Measurements from ENCODE around the gene STXBP6. TPM values are rescaled to one million over a fixed set of nuclear protein-coding genes. Genes with fewer than 3 reads are reported as not detected.

The STXBP6 gene
- total RNA-seq, 1 experiment from 2014 or later, result 12.3 TPM

DNA sequence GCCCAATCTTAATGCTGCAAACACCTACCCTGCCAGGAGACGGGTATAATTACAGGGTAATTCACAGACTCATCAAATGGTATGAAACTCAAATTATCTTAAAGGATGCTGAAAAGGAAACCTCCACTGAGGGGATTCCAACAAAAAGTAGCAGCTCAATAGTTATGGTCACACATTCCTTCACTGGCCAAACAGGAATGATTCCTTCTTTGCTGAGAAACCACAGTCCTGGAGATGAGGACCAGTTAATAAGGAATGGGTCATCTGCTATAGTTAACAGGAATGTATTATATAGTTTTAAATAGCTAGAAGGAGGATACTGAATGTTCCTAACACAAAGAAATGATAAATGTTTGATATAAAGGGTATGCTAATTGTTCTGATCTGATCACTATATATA, 136.9 kb downstream of the STXBP6 start:
- Histone ChIP-seq H2AFZ (no peak overlapping the region), H3K27ac (no peak overlapping the region), H3K9me3 (ENCODE audit: insufficient read depth, low read depth) (no peaks in the 10 kb centered on the region), H3K4me3 (no peak overlapping the region), H3K27me3 (ENCODE audit: insufficient read depth, low read depth) (no peaks in the 10 kb centered on the region), H3K36me3 (ENCODE audit: low read depth) (no peaks in the 10 kb centered on the region), H3K4me2 (no peak overlapping the region), H3K4me1 (replicated peaks; ENCODE audit: insufficient read depth) (no peaks in the 10 kb centered on the region), H3F3A (ENCODE audit: insufficient read depth, low read depth) (no peaks in the 10 kb centered on the region), H3K79me2 (ENCODE audit: low read depth) (no peaks in the 10 kb centered on the region), H4K20me1 (ENCODE audit: insufficient read depth) (no peaks in the 10 kb centered on the region), H3K9me2 (ENCODE audit: insufficient read depth) (no peaks in the 10 kb centered on the region)
- TF ChIP-seq EZH2 (IDR thresholded peaks at IDR 0.05; ENCODE audit: low read depth), result no peak
- TF ChIP-seq, protein P1, sequence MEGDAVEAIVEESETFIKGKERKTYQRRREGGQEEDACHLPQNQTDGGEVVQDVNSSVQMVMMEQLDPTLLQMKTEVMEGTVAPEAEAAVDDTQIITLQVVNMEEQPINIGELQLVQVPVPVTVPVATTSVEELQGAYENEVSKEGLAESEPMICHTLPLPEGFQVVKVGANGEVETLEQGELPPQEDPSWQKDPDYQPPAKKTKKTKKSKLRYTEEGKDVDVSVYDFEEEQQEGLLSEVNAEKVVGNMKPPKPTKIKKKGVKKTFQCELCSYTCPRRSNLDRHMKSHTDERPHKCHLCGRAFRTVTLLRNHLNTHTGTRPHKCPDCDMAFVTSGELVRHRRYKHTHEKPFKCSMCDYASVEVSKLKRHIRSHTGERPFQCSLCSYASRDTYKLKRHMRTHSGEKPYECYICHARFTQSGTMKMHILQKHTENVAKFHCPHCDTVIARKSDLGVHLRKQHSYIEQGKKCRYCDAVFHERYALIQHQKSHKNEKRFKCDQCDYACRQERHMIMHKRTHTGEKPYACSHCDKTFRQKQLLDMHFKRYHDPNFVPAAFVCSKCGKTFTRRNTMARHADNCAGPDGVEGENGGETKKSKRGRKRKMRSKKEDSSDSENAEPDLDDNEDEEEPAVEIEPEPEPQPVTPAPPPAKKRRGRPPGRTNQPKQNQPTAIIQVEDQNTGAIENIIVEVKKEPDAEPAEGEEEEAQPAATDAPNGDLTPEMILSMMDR (conservative IDR thresholded peaks at IDR 0.05), result no peak
- POLR2A ChIA-PET (ENCODE audit: unreplicated experiment), result interaction anchor here (0.5 kb wide), 1 partner anchor 52 kb away, joined by 7 read pairs; no protein-coding TSS in a partner anchor
- BruUV-seq (replicated peaks), result no TSS peak
- DNase-seq, result no peak
- intact Hi-C loops (cut with micrococcal nuclease; ENCODE audit: unreplicated experiment), result no loop called here
- CTCF ChIA-PET, result no interaction called here

DNA sequence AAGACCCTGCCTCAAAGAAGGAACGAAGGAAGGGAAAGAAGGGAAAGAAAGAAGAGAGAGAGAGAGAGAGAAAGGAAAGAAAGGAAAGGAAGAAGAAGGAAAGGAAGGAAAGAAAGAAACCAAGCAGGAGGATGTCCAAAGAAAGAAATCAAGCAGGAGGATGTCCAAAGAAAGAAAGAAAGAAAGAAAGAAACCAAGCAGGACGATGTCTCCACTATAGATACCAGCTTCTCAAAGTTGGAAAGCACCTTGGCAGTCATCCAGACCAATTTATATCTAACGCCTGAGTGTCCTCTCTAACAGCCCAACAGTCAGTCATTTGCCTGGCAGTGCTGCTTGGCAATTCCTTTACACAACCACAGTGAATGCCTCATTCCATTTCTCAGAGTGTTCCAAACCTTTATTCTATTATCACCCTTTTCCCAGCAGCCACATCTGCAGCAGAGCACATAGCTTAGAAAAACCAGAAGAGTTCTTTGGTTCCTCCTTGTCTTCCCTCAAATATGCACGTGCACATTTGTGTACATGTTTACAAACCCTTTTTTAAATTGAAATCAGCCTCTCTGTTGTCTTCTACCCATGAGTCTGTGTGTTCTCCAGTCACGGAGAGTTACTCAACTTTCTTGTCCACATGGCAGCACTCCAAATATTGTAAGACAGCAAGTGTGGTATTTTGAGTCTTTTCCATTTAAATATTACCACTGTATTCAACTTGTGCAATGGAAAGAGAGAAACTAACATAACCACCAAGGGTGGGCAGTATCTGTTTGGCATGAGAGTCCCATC, 138.4 kb downstream of the STXBP6 start:
- CTCF ChIA-PET, result no interaction called here
- Histone ChIP-seq H3K27me3 (ENCODE audit: insufficient read depth, low read depth) (no peaks in the 10 kb centered on the region), H3K4me2 (no peak overlapping the region), H3K4me3 (no peak overlapping the region), H3K27ac (no peak overlapping the region), H3K9me3 (ENCODE audit: insufficient read depth, low read depth) (no peaks in the 10 kb centered on the region), H3K9me2 (ENCODE audit: insufficient read depth) (no peaks in the 10 kb centered on the region), H3K36me3 (ENCODE audit: low read depth) (no peaks in the 10 kb centered on the region), H3F3A (ENCODE audit: insufficient read depth, low read depth) (no peaks in the 10 kb centered on the region), H3K4me1 (replicated peaks; ENCODE audit: insufficient read depth) (no peaks in the 10 kb centered on the region), H3K79me2 (ENCODE audit: low read depth) (no peaks in the 10 kb centered on the region), H2AFZ (no peak overlapping the region), H4K20me1 (ENCODE audit: insufficient read depth) (no peaks in the 10 kb centered on the region)
- no peak for TF ChIP-seq EZH2 (IDR thresholded peaks at IDR 0.05; ENCODE audit: low read depth)
- TF ChIP-seq, protein P1 (conservative IDR thresholded peaks at IDR 0.05), result no peak
- intact Hi-C loops (cut with micrococcal nuclease; ENCODE audit: unreplicated experiment), result no loop called here
- POLR2A ChIA-PET (ENCODE audit: unreplicated experiment), result no interaction called here
- DNase-seq, result no peak
- no TSS peak for BruUV-seq (replicated peaks)

DNA sequence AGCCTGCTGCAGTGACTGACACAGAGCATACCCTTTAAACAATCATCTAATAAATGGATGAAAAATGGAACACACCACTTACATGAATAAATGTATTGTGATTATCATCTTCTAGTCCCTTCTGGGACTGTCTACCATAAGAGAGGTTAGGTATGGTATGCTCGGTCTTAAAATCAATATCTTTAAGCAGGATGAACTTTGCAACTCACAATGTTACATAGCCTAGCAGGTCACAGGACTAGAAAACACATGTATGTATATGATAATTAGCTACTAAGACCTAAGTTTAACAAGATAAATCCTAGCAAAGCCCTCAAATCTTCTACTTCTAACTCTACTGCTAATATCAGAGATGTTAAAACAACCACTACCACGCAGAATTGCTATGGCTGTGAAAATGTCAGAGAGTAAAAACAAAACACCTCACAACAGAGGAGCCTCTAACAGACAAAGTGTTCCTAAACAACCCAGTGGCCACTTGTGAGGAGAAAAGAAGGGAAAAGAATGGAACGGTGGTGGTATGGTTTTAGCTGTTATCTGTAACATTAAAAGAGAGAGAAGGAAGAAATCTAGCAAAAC, 139.4 kb downstream of the STXBP6 start:
- H3K27me3 ChIP-seq (ENCODE audit: insufficient read depth, low read depth), result no peaks in the 10 kb centered on the region
- H3K27ac ChIP-seq, result no peak overlapping the region
- no peaks in the 10 kb centered on the region for H3K9me3 ChIP-seq (ENCODE audit: insufficient read depth, low read depth)
- H3K9me2 ChIP-seq (ENCODE audit: insufficient read depth), result no peaks in the 10 kb centered on the region
- no peaks in the 10 kb centered on the region for H3F3A ChIP-seq (ENCODE audit: insufficient read depth, low read depth)
- no peaks in the 10 kb centered on the region for H3K4me1 ChIP-seq (replicated peaks; ENCODE audit: insufficient read depth)
- BruUV-seq (replicated peaks), result no TSS peak
- H3K4me2 ChIP-seq, result no peak overlapping the region
- no peaks in the 10 kb centered on the region for H3K36me3 ChIP-seq (ENCODE audit: low read depth)
- TF ChIP-seq, protein P1 (conservative IDR thresholded peaks at IDR 0.05), result no peak
- no peak for TF ChIP-seq EZH2 (IDR thresholded peaks at IDR 0.05; ENCODE audit: low read depth)
- H2AFZ ChIP-seq, result no peak overlapping the region
- ChIA-PET CTCF (no interaction called here), POLR2A (ENCODE audit: unreplicated experiment) (no interaction called here)
- DNase-seq, result no peak
- H3K79me2 ChIP-seq (ENCODE audit: low read depth), result no peaks in the 10 kb centered on the region
- no peaks in the 10 kb centered on the region for H4K20me1 ChIP-seq (ENCODE audit: insufficient read depth)
- H3K4me3 ChIP-seq, result no peak overlapping the region
- intact Hi-C loops (cut with micrococcal nuclease; ENCODE audit: unreplicated experiment), result no loop called here

All from PC-9 (cell line).